Posterior cingulate gyrus (tissue), 11 donors: ENCODE data around the gene CMPK1.
"Not testable (repeated sequence)": the region's sequence is repeated elsewhere in the genome, so short reads cannot be mapped to it uniquely, and the experiment has no call there.

Experiments
- DNase-seq, 10 donors: peaks; one replicate each; pipeline versions ENCODE4 v3.0.0 to v3.0.0-alpha.2; 2020 to 2021; ENCODE audit warnings: mixed read lengths in 3 of 10
- intact Hi-C: fragments of 100-400 bp; cut with DNase I; formaldehyde crosslinking; loops from one replicate; pipeline ENCODE4 v1.15.1; 2023

Gene CMPK1

DNA sequence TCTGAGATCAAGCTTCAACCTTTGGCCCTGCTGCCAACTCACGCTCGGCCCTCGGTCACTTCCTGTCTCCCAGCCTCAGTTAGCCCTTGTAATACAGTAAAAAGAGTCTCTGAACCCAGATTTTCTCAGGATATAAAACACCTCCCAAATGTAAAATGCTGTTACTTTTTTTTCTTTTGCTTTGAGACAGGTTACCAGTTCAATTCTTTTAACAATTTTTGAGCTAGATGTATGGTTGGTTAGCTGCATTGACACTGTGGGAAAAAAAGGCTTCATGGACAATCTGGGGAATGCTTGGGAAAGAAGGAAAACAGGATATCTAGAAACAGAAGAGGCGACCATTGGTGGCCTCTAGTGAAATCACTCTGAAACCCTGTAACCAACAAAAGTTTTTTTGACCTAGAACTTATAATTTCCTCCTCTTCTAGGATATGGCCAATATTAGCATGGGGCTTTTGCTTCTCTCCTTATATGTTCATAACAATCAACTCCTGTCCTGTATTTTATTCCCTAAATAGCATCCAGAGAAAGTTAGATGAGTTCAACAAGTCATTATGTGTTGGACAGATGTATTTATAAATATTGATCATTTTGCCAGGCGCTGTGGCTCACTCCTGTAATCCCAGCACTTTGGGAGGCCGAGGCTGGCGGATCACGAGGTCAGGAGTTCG, 1.3 kb downstream of the CMPK1 start:
- intact Hi-C loops: loop anchor here (1.0 kb wide), 1 partner anchor 21 kb away; the partner anchor contains the start of gene STIL
- no peak for DNase-seq

DNA sequence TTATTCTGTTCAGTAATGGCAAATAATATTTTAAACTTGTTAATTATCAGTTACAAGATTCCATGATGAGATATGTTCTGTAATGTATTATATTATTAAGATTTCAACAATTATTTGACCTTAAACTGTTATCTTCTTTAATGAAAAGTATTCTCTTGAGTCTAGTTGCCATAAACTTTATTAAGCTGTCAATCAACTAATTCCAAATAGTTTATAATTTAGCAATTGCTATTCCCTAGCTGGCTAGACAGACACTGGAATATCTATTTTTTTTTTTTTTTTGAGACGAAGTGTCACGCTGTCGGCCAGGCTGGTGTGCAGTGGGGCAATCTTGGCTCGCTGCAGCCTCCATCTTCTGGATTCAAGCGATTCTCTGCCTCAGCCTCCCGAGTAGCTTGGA, 3.8 kb downstream of the CMPK1 start:
- intact Hi-C loops: no loop called here
- DNase-seq: no peak

DNA sequence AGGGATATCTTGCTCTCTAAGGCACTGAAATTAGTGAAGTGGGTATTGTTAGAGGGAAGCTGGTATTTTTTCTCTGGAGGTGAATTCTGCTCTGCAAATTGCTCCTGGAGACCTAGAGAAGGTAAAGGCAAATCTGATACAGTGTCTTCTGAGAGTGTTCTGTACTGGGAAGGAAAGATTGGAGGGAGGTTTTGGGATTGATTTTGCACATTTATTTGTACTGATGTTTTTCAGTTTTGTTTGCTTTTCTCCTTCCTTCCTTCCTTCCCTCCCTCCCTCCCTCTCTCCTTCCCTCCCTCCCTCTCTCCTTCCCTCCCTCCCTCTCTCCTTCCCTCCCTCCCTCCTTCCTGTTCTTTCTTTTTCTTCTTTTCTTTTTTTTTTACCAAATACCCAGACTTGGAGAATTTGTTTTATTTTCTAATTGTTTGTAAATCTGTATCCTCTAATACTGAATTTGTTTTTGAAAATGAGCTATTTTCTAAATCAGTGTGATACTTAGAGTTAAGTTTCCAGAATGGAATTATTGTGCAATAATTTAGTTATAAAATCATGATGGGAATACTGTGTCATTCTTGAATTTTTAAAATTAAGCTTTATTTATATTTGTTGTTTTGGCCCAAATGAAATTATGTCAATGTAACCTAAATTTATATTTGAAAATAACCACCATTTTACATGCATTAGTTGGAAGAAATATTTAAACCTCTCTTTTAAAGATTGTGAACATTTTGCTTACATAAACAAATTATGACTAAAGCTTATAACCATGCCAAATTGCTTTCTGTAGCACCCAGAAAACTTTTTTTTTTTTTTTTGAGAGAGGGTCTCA, 4.9 kb downstream of the CMPK1 start:
- intact Hi-C loops: no loop called here
- no peak for DNase-seq

DNA sequence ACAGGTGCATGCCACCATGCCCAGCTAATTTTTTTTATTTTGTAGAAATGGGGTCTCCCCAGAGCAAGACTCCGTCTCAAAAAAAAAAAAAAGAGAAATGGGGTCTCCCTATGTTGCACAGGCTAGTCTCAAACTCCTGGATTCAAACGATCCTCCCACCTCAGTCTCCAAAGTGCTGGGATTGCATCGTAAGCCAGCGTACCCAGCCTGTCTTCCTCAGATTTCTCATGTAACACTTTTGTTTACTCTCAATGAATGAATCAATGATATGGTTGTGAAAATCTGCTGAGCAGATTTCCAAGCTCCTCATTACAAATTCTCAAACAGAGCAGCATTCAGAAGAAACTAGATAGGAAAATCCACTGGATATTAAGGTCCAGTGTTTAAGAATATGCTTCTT, 6.6 kb downstream of the CMPK1 start:
- intact Hi-C loops: no loop called here
- DNase-seq: no peak

DNA sequence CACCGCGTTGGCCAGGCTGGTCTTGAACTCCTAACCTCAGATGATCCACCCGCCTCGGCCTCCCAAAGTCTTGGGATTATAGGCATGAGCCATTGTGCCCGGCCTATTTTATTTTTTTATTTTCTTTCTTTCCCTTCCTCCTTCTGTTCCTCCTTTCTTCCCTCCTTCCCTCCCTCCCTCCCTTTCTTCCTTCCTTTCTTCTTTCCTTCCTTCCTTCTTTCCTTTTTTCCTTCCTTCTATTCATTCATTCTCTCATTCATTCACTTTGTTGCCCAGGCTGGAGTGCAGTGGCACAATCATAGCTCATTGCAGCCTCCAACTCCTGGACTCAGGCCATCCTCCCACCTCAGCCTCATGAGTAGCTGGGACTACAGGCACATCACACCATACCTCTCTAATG, 13.4 kb downstream of the CMPK1 start:
- DNase-seq, intact Hi-C loops: not testable (repeated sequence)

DNA sequence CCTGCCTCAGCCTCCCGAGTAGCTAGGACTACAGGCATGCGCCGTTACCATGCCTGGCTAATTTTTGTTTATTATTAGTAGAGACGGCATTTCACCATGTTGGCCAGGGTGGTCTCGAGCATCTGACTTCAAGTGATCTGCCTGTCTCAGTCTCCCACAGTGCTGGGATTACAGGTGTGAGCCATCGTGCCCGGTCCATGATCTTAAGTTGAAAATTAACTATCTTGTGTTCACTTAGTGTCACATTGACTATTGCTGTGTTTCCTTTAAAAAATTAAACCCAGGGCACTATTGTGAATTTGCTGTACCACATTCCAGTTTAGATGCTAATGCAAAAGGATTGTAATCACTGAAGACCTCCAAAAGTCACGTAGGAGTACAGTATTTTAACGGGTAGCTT, 14.1 kb downstream of the CMPK1 start:
- DNase-seq: no peak
- intact Hi-C loops: no loop called here

DNA sequence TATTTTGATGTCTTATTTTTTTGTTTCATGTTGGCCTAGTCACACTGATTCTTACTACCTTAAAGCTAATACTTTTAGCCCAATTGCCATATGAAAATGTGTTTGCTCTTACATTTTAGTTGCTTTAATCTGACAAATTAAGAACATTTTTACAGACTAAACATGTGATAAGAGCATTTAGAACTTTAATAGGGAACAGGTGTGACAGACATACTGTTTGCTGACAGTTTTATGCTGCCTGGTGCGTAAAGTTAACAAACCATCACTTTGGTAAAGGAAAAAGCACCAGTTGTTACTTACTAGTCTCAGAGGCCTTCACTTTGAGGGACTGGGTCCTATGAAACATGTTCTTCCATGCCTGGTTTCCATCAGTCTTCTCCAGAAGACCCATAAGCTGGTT, 14.7 kb downstream of the CMPK1 start:
- intact Hi-C loops: no loop called here

DNA sequence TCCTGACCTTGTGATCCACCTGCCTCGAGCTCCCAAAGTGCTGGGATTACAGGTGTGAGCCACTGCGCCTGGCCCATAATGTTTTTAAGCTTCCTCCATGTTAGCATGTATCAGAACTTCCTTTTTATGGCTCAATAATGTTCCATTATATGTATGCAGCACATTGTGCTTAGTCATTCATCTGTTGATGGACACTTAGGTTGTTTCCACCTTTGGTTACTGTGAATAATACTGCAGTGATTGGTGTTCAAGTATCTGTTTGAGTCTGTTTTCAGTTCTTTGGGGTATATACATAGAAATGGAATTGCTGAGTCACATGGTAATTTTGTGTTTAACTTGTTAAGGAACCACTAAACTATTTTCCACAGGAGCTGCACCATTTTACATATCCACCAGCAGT, 17.7 kb downstream of the CMPK1 start:
- no peak for DNase-seq
- intact Hi-C loops: no loop called here

More for the DNA sequence above, 14.7 kb downstream of the CMPK1 start:
- DNase-seq: no peak

DNA sequence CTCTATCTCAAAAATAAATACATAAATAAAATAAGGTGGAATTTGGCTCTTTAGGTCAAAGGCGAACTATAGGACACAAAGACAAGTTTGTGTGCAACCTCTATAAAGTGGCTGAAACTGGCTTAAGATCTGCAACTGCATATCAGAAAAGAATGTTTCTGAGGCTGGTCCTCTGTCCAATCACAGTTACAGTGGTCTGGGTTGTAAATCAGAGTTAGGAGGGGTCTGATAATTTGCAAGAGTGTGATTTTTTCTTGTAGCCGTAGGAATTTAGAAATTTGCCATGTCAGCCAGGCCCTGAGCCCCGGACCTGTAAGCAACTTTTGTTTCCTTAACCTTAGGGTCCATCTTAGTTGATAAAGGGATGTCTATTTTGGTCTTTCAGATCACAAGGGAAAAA, 27.8 kb downstream of the CMPK1 start:
- intact Hi-C loops: no loop called here
- DNase-seq: no peak

DNA sequence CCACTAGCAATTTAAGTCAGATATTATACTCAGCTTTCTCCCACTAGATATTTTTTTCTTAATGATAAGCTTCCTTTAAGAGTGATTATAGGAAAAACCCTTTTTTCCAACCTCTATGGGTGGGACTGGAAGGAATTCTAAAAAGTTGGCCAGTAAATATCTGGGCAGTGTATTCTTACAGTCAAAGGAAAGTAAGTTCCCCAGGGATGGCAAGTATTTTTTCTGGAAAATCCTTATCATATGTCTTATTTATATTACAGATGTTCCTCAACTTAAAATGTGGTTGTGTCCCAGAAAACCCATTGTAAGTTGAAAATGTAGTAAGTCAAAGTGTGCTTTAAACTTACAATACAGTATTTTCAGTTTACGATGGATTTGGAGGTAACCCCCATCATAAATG, 29.2 kb downstream of the CMPK1 start:
- intact Hi-C loops: no loop called here
- DNase-seq: no peak

DNA sequence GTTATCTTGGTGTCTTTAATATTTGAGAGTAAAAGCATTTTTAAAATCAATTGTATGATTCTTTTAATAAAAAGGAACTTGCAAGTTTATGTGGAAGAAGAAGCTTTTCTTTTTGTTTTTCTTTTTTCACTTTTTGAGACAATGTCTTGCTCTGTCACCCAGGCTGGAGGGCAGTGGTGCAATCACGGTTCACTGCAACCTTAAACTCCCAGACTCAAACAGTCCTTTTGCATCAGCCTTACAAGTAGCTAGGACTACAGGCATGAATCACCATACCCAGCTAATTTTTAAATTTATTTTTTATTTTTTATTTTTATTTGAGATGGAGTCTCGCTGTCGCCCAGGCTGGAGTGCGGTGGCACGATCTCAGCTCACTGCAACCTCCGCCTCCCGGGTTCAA, 34.1 kb downstream of the CMPK1 start:
- intact Hi-C loops: no loop called here
- DNase-seq: no peak

DNA sequence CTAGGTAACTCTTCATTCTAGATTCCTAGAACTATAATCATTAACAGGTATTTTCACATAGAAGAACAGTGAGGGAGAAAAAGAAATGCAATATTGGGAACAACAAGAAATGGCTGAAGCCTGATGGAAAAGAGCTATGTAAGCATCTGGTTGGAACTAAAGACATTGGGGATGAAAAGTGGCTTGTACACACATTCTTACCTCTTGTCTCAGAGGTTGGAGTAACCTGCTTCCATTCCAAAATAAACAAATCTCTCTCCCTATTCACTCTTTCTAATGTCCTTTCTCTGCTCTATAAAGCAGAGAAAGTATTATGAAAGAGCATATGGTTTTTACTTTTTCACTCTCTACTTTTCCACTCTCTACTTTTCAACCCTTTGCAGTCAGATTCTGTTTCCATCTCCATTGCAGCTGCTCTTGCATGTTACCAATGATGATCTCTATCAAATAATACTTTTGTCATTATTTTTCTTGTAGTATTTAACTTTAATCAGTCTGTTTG, 37.5 kb downstream of the CMPK1 start:
- no peak for DNase-seq
- intact Hi-C loops: no loop called here

DNA sequence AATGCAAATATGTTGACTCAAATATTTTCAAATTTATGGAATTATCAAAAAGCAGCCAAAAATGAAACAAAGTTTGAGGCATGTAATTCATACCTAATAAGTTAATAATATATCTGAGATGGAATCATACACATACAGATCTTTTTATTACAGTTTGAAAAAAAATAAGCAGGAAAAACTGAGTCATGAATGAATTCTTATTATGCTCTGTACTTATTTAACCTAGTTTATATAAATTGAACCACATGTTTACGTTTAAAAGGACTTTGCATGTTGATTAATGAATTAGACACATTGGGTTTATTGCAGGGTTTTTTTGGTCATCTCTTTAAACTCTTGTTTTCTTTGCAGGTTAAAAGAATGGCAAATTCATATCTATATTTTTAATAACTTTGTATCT, 40.9 kb downstream of the CMPK1 start:
- intact Hi-C loops: no loop called here
- DNase-seq: no peak

DNA sequence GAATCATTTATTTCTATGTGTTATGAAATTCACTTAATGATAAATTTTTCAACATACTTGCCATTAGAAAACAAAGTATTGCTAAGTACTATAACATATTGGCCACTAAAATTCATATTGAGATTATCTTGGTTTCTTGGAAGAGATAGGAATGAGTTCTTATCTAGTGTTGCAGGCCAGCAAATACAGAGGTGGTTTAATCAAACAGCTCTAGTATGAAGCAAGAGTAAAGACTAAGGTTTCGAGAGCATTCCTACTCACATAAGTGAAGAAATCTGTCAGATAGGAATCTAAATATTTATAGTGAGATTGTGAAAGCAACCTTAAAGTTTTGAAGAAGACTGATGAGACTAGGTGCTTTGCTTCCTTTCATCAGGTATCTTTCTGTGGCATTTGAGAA, 44.6 kb downstream of the CMPK1 start:
- intact Hi-C loops: no loop called here

DNA sequence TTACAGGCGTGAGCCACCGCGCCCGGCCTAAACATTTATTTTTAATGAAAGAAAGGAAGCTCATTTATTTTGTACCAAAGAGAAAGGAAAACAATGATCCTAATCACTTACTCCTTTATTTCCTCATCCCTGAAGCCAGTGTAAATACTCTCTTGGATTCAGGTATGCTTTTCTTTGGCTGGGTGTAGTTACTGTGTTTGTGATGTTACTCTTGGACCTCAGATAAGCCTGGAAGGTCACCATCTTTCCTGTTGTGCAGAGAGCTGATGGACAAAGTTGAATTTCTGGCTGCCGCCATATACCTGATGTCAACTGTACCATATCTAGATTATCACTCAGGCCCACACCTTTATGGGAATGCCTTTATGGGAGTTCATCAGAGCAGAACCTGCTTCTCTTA, 47.1 kb downstream of the CMPK1 start:
- DNase-seq: no peak
- intact Hi-C loops: no loop called here

More for the DNA sequence above, 44.6 kb downstream of the CMPK1 start:
- DNase-seq: no peak

DNA sequence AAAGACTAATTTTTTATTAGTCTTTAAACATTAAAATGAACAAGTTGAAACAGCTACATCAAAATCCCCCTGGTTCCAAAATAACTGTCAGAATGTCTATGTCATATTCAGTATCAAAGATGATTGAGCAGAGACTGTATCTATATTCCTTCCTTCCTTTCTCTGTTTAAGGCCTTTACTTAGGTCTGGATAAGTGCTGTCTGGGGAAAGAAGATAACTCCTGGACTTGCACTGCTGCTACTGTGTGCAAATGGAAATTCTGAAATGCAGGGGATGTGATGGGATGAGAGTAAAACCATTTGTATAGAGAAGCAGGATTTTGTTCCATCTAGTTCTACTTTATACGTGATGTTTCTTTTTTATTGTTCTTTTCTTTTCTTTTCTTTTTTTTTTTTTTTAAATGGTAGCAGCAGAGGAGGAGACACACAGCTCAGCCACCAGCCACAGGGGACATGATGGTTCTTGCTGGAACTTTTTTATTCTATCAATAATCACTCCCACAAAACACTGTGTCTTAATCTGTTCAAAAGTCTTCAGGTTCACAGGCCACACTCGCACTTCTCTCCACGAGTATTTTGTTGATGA, 48.9 kb downstream of the CMPK1 start:
- intact Hi-C loops: no loop called here
- no peak for DNase-seq

DNA sequence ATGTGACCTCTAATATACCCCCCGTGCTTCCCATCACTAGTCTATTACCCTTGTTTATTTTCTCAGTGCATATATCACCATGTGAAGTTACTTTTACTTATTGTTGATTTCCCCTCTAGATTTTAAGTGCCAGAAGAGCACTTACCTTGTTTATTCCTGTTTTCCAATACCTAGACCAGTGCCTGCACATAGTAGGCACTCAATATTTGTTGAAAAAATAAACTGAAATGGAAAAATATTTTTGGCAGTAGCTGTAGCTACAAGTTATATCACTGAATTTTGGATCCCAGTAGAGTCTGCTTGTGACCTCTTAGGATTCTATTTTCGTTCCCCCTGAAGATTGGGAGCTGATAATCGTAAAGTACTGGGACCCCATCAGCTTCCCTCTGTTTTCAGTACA, 50.5 kb downstream of the CMPK1 start:
- no peak for DNase-seq

DNA sequence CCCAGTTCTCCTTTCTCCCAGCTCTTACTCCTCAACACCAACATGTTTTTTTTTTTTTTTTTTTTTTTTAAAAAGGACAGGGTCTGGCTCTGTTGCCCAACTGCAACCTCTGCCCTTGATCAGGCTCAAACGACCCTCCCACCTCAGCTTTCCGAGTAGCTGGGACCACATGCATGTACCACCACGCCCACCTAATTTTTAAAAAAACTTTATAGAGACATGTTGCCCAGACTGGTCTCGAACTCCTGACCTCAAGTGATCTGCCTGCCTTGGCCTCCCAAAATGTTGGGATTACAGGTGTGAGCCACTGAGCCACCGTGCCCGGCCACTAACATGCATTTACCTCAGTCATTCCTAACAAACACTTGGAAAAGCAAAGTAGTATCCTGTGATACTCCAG, 51.4 kb downstream of the CMPK1 start:
- DNase-seq: no peak
- intact Hi-C loops: no loop called here

More for the DNA sequence above, 50.5 kb downstream of the CMPK1 start:
- intact Hi-C loops: no loop called here

DNA sequence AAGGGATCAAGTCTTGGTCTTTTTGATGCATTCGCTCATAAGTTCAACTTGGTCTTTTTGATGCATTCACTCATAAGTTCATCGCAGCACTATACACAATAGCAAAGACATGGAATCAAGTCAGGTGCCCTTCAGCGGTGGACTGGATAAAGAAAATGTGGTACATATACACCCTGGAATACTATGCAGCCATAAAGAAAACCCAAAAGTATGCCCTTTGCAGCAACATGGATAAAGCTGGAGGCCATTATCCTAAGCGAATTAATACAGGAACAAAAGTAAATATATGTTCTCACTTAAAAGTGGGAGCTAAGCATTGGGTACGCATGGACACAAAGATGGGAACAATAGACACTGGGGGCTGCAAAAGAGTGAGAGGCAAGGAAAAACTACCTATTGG, 52.7 kb downstream of the CMPK1 start:
- intact Hi-C loops: no loop called here
- no peak for DNase-seq

DNA sequence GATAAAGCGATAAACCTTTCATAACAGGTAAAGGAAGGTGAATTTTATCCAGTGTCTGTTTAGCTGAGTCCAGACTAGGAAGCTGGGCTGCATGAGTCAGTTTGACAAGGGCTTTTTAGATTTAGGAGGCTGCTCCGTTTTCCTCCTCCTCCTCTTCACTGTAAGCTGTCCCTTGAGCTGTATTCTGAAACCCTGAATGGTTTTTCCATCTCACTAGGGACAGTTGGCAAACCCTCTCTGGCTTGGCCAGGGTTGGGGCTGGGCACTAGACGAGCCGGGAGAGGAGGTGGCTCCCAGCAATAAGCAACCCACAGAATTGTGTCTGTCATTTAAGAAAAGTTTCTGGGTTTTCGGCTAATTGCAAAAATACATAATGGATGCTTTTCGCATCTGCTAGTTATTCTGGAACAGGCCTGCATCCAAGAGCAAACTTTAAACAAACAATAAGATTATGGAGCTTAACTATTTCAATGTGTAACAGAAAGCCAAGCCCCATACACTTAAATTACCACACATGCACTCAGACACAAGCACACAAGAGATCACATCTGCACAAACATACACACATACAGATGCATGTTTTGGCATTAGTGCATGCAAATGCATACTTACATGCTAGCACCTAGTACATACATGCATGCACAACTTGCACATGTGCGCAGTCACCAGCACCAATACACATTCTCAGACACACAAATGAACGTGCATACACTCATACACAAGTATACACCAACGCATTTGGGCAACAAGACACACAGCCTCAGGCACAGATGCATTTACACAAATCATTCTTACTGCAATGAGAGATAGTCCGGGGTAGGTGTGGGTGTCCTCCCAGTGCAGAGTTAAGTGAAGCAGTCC, 54.7 kb downstream of the CMPK1 start:
- no peak for DNase-seq
- intact Hi-C loops: no loop called here

DNA sequence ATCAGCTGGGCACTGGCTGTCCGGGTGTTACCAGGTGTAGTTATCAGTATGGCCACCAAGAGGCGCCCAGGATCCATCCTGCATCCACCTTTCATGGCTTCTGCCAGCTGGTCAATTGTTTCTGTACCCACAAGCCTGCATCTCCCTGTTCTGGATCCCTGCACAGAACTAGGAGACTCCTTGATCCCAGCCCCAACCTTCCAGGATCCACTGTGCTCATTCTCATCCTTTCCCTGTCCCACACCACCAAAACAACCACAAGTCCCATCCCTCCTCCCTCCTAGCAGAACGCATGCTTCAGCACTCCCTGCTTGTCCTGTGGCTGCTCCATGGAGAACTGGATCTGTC, 55.3 kb downstream of the CMPK1 start:
- intact Hi-C loops: no loop called here
- peak; percentile 45 to 94 (median 67) for DNase-seq
